Smooth muscle cell of the coronary artery (primary cell): Measurements from ENCODE around the gene CELA2A. TPM values are rescaled to one million over a fixed set of nuclear protein-coding genes. Genes with fewer than 3 reads are reported as not detected.

ENCODE experiments used
- total RNA-seq: library from RNA; depleted of rRNA; stranded (reverse); fragments of >200 nt; gene quantifications from 2 replicates; pipeline ENCODE4 v1.2.3, GENCODE V29; 2014; ENCODE audit warnings: low replicate concordance

The CELA2A gene
- total RNA-seq, result not detected in 2 replicates

GRCh38 chr1:15456313-15456954 lies at the start of gene CELA2A:
TSS of gene CELA2A (plus strand) at chr1:15456732. CDS start at chr1:15456754, 22 bp downstream.

DNA sequence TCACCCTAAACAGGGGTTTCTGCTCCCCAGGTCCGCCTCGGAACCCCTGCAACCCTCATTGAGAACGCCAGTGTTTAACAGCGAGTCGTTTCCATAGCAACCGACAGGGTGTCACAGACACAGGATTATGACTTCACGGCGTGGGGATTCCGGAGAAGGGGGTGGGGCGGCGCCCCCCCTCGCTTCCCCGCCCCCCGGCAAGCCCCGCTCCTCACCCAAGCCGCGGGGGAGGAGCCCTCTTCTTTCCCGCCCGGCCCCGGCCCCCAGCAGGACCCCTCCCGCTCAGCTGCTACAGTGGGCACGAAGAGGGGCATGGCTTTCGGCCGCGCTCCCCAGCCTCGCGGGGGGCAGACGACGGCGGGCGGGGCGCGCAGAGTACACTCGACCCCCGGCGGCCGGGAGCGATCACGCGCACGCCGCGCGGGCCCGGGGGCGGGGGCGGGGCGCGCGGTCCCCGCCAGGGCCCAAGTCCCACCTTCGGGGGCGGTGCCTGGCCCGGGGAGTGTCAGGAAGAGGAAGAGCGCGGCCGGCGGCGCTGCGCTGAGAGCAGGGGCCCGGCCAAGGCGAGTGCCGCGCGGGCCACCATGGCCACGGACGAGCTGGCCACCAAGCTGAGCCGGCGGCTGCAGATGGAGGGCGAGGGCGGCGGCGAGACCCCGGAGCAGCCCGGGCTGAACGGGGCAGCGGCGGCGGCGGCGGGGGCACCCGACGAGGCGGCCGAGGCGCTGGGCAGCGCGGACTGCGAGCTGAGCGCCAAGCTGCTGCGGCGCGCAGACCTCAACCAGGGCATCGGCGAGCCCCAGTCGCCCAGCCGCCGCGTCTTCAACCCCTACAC lies 46.9 kb upstream of the CELA2A start, which contains the start of gene EFHD2:
Gene EFHD2 (plus strand): TSS at position 501 of the 835 bp plus-strand sequence. CDS start 84 bp downstream, at position 585.

DNA sequence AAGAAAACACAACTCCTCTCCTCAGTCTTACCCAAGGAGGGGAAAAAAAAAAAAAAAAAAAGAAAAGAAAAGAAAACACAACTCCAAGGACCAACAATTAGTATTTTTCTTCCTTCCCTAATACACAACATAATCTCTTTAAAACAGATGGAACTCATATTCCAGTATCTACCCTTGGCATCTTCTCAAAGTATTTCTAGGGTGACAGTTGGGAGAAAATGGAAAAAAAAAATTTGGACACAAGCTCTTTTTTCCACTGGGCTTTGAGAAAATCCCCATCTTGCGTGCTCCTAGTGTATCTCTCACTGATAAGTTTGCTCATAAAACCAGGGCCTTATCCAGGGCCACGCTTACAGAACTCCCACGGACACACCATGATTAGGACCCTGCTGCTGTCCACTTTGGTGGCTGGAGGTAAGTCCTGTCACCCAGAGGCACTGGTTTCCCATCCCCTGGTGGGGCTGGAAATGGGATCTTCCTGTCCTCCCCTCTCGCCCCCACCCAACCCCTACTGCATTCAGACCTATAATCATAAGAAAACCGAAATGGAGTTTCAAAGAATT lies 19.3 kb downstream of the CELA2A start, which contains the start of gene CELA2B:
Gene CELA2B (plus strand): TSS at position 353 of the 563 bp plus-strand sequence. CDS start 22 bp downstream, at position 375.

Other genes with a start within 250 kb of the CELA2A start
- 0.35 TPM in 1 of 2 replicates, not detected in the other for gene FHAD1, start 209.5 kb upstream of the CELA2A start, total RNA-seq
- 5.6 and 13.4 TPM in 2 replicates for gene EFHD2, start 46.8 kb upstream of the CELA2A start, total RNA-seq
- 0.15 TPM in 1 of 2 replicates, not detected in the other for gene CTRC, start 18.3 kb upstream of the CELA2A start, total RNA-seq
- gene CELA2B, start 19.4 kb downstream of the CELA2A start, total RNA-seq, result not detected in 2 replicates
- 3.8 and 3.9 TPM in 2 replicates for gene CASP9, start 67.5 kb downstream of the CELA2A start, total RNA-seq
- gene DNAJC16, start 70.1 kb downstream of the CELA2A start, total RNA-seq, result 10.4 and 15.9 TPM in 2 replicates
- gene AGMAT, start 128.3 kb downstream of the CELA2A start, total RNA-seq, result 0.23 and 0.53 TPM in 2 replicates
- gene DDI2, start 160.7 kb downstream of the CELA2A start, total RNA-seq, result 8.4 and 14.0 TPM in 2 replicates
- gene PLEKHM2, start 227.6 kb downstream of the CELA2A start, total RNA-seq, result 55.4 and 128 TPM in 2 replicates